ENCODE results near the gene PROCR. TPM values are rescaled to one million over a fixed set of nuclear protein-coding genes. Genes with fewer than 3 reads are reported as not detected.
"Not testable (repeated sequence)": the region's sequence is repeated elsewhere in the genome, so short reads cannot be mapped to it uniquely, and the experiment has no call there.

The PROCR gene
- total and polyA plus RNA-seq, 9 donors: 9.1 to 40.2 (median 21.6) TPM

DNA sequence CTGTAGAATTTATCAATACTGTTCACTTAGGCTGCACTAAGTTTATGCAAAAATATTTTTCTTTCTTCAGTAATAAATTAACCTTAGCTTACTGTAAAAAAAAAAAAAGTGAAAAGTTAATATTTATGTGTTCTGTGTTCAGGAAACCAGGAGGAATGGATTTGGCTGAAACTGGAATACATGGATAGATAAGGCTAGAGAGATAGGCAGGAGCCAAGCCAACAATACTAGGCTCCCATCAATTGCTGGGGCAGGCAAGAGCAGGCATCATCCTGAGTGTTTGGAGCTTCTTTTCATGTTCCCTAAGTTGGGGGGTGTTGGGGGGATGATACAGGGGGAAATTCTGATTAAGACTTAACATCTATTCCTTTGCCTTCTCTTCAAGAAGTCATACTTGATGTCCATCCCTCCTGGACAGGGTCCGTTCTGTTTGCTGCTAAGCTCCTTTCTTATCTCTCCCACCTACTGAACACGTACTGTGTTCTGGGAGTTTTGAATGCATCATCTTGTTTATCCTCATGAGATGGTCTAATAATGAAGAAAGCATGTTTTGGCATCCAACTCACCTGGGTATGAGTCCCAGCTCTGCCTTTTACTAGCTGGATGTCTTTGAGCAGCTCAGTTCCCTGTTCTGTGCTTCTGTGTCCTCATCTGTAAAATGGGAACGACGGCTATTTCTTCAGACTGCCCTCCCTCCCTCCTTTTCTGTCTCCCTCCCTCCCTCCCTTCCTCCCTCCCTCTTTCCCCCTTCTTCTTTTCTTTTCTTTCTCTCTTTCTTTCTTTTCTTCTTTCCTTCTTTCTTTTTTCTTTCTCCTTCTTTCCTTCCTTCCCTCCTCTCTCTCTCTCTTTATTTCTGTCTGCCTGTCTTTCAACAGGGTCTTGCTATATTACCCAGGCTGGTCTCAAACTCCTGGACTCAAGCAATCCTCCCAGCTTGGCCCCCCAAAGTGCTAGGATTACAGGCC is 6.4 kb upstream of the PROCR start:
- TF ChIP-seq POLR2A (IDR thresholded peaks at IDR 0.05): no peak
- no peak overlapping the region for H3K27ac ChIP-seq

DNA sequence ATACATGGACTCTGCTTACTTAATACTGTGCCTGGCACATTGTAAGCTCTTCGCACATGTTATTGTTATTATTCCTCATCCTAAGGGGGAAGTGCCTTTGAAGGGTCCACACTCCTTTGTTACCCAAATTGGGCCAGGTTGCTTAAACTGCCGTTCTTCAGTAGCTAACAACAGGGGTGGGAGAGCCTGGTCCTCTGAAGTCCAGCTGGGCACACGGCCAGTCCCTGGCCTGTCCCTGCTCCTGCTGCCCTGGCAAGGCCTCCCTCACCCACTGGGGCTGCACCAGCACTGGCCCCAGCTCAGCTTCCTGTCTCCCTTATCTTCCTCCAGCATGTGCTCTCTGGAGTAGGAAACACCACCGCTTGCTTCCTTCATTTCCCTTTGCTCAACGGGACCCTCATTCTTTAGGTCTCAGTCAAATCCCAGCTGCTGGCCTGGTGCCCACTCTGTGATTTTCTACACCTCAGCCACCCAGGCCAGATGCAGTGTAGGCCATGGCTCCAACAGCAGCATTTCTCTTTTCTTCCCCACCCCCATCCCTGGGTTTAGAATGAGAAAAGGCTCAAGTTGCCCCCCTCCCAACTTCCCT is 5.5 kb upstream of the PROCR start:
- H3K36me3 ChIP-seq: no peaks in the 10 kb centered on the region
- H3K27me3 ChIP-seq: no peaks in the 10 kb centered on the region
- WGBS, 3 donors: 31 to 44% (median 33%) methylated on average over 5 of the region's 5 CpGs
- intact Hi-C loops (cut with DNase I): no loop called here
- no peak for TF ChIP-seq POLR2A (IDR thresholded peaks at IDR 0.05)
- TF ChIP-seq EP300 (IDR thresholded peaks at IDR 0.05): no peak
- TF ChIP-seq, protein P1, sequence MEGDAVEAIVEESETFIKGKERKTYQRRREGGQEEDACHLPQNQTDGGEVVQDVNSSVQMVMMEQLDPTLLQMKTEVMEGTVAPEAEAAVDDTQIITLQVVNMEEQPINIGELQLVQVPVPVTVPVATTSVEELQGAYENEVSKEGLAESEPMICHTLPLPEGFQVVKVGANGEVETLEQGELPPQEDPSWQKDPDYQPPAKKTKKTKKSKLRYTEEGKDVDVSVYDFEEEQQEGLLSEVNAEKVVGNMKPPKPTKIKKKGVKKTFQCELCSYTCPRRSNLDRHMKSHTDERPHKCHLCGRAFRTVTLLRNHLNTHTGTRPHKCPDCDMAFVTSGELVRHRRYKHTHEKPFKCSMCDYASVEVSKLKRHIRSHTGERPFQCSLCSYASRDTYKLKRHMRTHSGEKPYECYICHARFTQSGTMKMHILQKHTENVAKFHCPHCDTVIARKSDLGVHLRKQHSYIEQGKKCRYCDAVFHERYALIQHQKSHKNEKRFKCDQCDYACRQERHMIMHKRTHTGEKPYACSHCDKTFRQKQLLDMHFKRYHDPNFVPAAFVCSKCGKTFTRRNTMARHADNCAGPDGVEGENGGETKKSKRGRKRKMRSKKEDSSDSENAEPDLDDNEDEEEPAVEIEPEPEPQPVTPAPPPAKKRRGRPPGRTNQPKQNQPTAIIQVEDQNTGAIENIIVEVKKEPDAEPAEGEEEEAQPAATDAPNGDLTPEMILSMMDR (IDR thresholded peaks at IDR 0.05): no peak
- peaks cover 6% of the 10 kb centered on the region for H3K4me1 ChIP-seq (ENCODE audit: insufficient read depth)
- no peak overlapping the region for H3K27ac ChIP-seq
- no peaks in the 10 kb centered on the region for H3K9me3 ChIP-seq
- no peak overlapping the region for H3K4me3 ChIP-seq
- peak in 4 of 5 donors; percentile 22 to 58 (median 52) for DNase-seq

More for the DNA sequence above, 6.4 kb upstream of the PROCR start:
- Histone ChIP-seq H3K36me3 (no peaks in the 10 kb centered on the region), H3K27me3 (no peaks in the 10 kb centered on the region), H3K4me3 (no peak overlapping the region), H3K9me3 (no peaks in the 10 kb centered on the region), H3K4me1 (ENCODE audit: insufficient read depth) (peaks cover 6% of the 10 kb centered on the region)
- WGBS, 3 donors: 71 to 76% (median 71%) methylated on average over 4 of the region's 4 CpGs
- DNase-seq: no peak
- intact Hi-C loops (cut with DNase I): no loop called here

DNA sequence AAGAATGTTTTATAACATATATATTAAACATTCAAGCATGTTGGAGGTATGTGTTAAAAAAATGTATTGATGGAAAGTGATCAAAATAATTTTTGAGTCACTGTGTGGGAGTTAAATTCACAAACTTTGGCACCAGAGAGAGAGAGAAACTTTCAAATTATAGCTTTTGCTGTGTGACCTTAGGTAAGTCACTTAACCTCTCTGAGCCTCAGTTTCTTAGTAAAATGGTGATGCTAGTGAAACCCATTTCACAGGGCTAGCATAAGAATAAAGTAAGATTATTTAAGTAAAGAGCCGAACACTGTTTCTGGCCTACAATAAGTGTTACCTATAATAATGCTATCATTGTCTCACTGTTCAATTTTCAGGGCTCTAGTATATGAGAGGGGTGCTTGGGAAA is 4.1 kb upstream of the PROCR start:
- WGBS, 3 donors: 92 to 97% (median 95%) methylated on average over 1 of the region's 1 CpG
- Histone ChIP-seq H3K4me1 (ENCODE audit: insufficient read depth) (peaks cover 6% of the 10 kb centered on the region), H3K27ac (no peak overlapping the region), H3K36me3 (no peaks in the 10 kb centered on the region), H3K4me3 (no peak overlapping the region), H3K9me3 (no peaks in the 10 kb centered on the region), H3K27me3 (no peaks in the 10 kb centered on the region)
- no peak for TF ChIP-seq EP300 (IDR thresholded peaks at IDR 0.05)
- intact Hi-C loops (cut with DNase I): no loop called here
- DNase-seq: no peak

DNA sequence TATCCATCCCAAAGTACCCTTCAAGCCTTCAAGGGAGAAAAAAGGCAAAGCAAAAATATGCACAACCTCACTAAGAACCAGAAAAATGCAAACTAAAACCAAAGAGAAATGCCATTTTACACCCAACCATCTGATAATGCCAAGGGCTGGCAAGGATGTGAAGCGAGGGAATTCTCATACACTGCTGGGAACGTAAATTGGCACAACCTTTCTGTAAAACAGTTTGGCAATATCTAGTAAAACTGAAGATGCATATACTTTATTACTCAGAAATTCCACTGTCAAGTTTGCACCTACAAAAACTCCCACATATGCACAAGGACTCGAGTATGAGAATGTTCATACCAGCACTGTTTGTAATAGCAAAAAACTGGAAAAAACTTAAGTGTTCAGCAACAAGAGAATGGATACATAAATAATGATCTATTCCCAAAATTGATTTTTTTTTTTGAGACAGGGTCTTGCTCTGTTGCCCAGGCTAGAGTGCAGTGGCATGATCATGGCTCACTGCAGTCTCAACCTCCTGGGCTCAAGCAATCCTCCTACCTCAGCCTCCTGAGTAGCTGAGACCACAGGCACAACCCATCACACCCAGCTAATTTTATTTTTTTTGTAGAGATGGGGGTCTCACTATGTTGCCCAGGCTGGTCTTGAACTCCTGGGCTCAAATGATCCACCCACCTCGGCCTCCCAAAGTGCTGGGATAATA is 3.0 kb upstream of the PROCR start:
- WGBS, 3 donors: 46 to 61% (median 57%) methylated on average over 4 of the region's 4 CpGs
- H3K4me3 ChIP-seq, H3K9me3 ChIP-seq: not testable (repeated sequence)

DNA sequence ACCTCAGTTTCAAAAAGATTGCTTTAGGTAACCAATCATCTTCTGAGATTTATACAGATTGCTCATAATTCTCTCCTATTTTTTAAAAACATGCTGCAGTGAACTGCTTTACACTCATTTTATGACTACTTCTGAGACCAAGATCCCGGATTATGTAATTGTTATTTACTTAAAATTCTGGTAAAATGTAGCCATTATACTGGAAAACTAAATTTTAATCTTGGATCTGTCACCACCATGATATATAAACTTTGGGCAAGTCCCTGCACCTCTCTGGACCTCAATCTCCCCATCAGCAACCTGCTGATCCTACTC is 477 bp upstream of the PROCR start:
- intact Hi-C loops (cut with DNase I): loop anchor here in 1 of 4 donors (5.0 kb wide), 1 partner anchor 716 kb away; no protein-coding TSS in a partner anchor
- TF ChIP-seq, protein P1 (IDR thresholded peaks at IDR 0.05): no peak
- TF ChIP-seq POLR2A (IDR thresholded peaks at IDR 0.05): no peak
- TF ChIP-seq EP300 (IDR thresholded peaks at IDR 0.05): no peak
- WGBS, 3 donors: 21 to 42% (median 30%) methylated on average over 1 of the region's 1 CpG
- H3K27ac ChIP-seq: peak overlapping the region in 1 of 2 donors; percentile 66
- peak overlapping the region; percentile 33 for H3K4me3 ChIP-seq
- H3K36me3 ChIP-seq: no peaks in the 10 kb centered on the region
- no peaks in the 10 kb centered on the region for H3K27me3 ChIP-seq
- DNase-seq: no peak
- peaks cover 4% of the 10 kb centered on the region for H3K4me1 ChIP-seq (ENCODE audit: insufficient read depth)
- no peaks in the 10 kb centered on the region for H3K9me3 ChIP-seq

More for the DNA sequence above, 3.0 kb upstream of the PROCR start:
- H3K36me3 ChIP-seq; DNase-seq; H3K27me3 ChIP-seq; intact Hi-C loops (cut with DNase I); H3K4me1 ChIP-seq (ENCODE audit: insufficient read depth); H3K27ac ChIP-seq: not testable (repeated sequence)
